Measurements from ENCODE around the gene WIPI1. TPM values are rescaled to one million over a fixed set of nuclear protein-coding genes. Genes with fewer than 3 reads are reported as not detected.
"Not testable (repeated sequence)": the region's sequence is repeated elsewhere in the genome, so short reads cannot be mapped to it uniquely, and the experiment has no call there.

Gene WIPI1
- total RNA-seq, 1 donor from 2014 or later, result 37.3 TPM

GRCh38 chr17:68417317-68417716, 40.0 kb downstream of the WIPI1 start:
- H3K4me1 ChIP-seq, result no peaks in the 10 kb centered on the region
- TF ChIP-seq POLR2AphosphoS5 (IDR thresholded peaks at IDR 0.05; ENCODE audit: insufficient read depth in 1 of 2, low read depth in 1 of 2), result no peak
- no peak for TF ChIP-seq CTCF (IDR thresholded peaks at IDR 0.05)
- no peak for TF ChIP-seq POLR2A (IDR thresholded peaks at IDR 0.05)
- peaks cover 0 to 16% of the 10 kb centered on the region in 2 donors for H3K36me3 ChIP-seq
- H3K4me3 ChIP-seq, result no peak overlapping the region
- H3K27ac ChIP-seq, result no peak overlapping the region
- H3K27me3 ChIP-seq, result no peaks in the 10 kb centered on the region
- intact Hi-C loops (cut with DNase I), result no loop called here
- peak in 1 of 2 donors; percentile 54 for DNase-seq (ENCODE audit: extremely low spot score in 2 of 2)
- H3K9me3 ChIP-seq, result no peaks in the 10 kb centered on the region

GRCh38 chr17:68414901-68415300, 42.4 kb downstream of the WIPI1 start:
- H3K4me1 ChIP-seq; H3K36me3 ChIP-seq; H3K27me3 ChIP-seq; intact Hi-C loops (cut with DNase I); H3K9me3 ChIP-seq; DNase-seq (ENCODE audit: extremely low spot score in 2 of 2); H3K27ac ChIP-seq; H3K4me3 ChIP-seq: not testable (repeated sequence)

GRCh38 chr17:68413597-68414560, 43.4 kb downstream of the WIPI1 start:
- H3K27ac ChIP-seq; H3K4me1 ChIP-seq; H3K36me3 ChIP-seq; intact Hi-C loops (cut with DNase I); H3K9me3 ChIP-seq; H3K27me3 ChIP-seq: not testable (repeated sequence)
- H3K4me3 ChIP-seq, result peak overlapping the region; percentile 43 to 48
- peak in 1 of 2 donors; percentile 25 for DNase-seq (ENCODE audit: extremely low spot score in 2 of 2)
- peak in 1 of 2 donors; percentile 28 for TF ChIP-seq POLR2AphosphoS5 (IDR thresholded peaks at IDR 0.05; ENCODE audit: insufficient read depth in 1 of 2, low read depth in 1 of 2)

GRCh38 chr17:68407656-68408055, 49.6 kb downstream of the WIPI1 start:
- DNase-seq (ENCODE audit: extremely low spot score in 2 of 2); intact Hi-C loops (cut with DNase I); H3K27me3 ChIP-seq: not testable (repeated sequence)

GRCh38 chr17:68403837-68404236, 53.5 kb downstream of the WIPI1 start:
- H3K4me3 ChIP-seq; DNase-seq (ENCODE audit: extremely low spot score in 2 of 2); H3K4me1 ChIP-seq; H3K27me3 ChIP-seq; H3K9me3 ChIP-seq; intact Hi-C loops (cut with DNase I); H3K36me3 ChIP-seq; H3K27ac ChIP-seq: not testable (repeated sequence)

More at GRCh38 chr17:68407656-68408055, 49.6 kb downstream of the WIPI1 start:
- H3K4me3 ChIP-seq, H3K27ac ChIP-seq, H3K36me3 ChIP-seq, H3K4me1 ChIP-seq, H3K9me3 ChIP-seq: not testable (repeated sequence)

- Histone ChIP-seq H3K9me3 (no peaks in the 10 kb centered on the region), H3K27ac (no peak overlapping the region), H3K4me1 (peaks cover 14% of the 10 kb centered on the region), H3K36me3 (no peaks in the 10 kb centered on the region), H3K27me3 (no peaks in the 10 kb centered on the region), H3K4me3 (no peak overlapping the region)
- DNase-seq (ENCODE audit: extremely low spot score in 2 of 2), result no peak
- intact Hi-C loops (cut with DNase I), result no loop called here
- no peak for TF ChIP-seq CTCF (IDR thresholded peaks at IDR 0.05)
- no peak for TF ChIP-seq POLR2AphosphoS5 (IDR thresholded peaks at IDR 0.05; ENCODE audit: insufficient read depth in 1 of 2, low read depth in 1 of 2)
- no peak for TF ChIP-seq POLR2A (IDR thresholded peaks at IDR 0.05)
Measured at GRCh38 chr17:68403122-68403521, 54.2 kb downstream of the WIPI1 start.

GRCh38 chr17:68401288-68401687, 56.0 kb downstream of the WIPI1 start:
- intact Hi-C loops (cut with DNase I), result no loop called here
- H3K4me1 ChIP-seq, result peaks cover 14% of the 10 kb centered on the region
- no peak overlapping the region for H3K4me3 ChIP-seq
- H3K27me3 ChIP-seq, result no peaks in the 10 kb centered on the region
- no peaks in the 10 kb centered on the region for H3K9me3 ChIP-seq
- peak overlapping the region; percentile 72 for H3K27ac ChIP-seq
- peak in 1 of 2 donors; percentile 72 for DNase-seq (ENCODE audit: extremely low spot score in 2 of 2)
- TF ChIP-seq POLR2AphosphoS5 (IDR thresholded peaks at IDR 0.05; ENCODE audit: insufficient read depth in 1 of 2, low read depth in 1 of 2) (no peak), CTCF (IDR thresholded peaks at IDR 0.05) (no peak), POLR2A (IDR thresholded peaks at IDR 0.05) (no peak)
- H3K36me3 ChIP-seq, result no peaks in the 10 kb centered on the region
